Nucleus accumbens (tissue), 56 donors: ENCODE results near the gene CUEDC2.

Experiments used
- DNase-seq, 56 donors: peaks; one replicate each; lab custom pipeline; 2025; lab: John Stamatoyannopoulos, UW

Gene CUEDC2

DNA sequence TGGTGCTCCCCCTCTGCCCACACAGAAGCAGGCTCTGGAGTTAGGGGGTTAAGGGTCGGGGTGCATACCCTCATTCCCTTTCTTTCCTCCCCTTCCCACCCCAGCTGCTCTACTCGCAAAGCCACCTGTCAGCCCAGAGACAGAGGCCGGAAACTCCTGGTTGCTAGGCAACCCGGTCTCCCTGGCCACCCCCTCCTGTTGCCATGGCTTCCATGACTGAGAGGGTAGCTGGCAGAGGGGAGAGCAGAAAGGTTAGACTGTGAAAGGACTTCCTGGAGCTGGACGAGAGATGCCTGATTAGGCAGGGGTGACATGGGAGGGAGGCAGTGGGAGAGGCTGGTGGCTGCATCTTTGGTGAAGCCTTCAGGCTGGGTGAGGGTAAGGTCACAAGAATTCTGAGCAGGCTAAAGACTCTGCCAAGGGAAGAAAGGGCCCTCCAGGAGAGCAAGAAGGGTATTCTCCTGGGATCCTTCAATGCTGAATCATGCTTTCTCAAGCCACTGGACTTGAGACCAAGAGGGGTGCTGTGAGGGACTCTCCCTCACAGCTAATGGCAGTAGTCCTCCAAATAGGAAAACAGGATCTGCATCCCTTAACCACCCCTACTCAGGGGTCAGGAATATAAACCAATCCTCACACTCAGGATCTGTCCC lies 19.2 kb downstream of the CUEDC2 start:
- DNase-seq: peak in 29 of 56 donors; percentile 12 to 72 (median 37)

DNA sequence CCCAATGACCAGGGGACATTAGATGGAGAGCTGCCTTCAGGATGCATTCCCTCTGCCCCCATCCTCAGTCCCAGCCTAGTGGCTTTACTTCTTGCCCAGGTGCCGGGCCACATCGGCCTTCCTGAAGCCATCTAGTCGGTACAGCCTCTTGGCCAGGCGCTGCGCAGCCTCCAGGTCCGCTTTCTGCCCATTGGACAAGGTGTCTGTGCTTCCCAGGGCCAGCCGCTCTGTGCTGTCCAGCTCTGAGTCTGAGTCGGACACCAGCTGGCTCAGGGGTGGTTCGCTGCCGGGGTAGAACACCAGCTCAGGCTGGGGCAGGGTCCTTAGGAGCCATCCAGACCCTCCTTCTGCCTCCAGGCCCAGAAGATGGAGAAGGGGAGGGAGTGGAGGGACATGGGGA lies 20.1 kb downstream of the CUEDC2 start:
- DNase-seq: no peak

DNA sequence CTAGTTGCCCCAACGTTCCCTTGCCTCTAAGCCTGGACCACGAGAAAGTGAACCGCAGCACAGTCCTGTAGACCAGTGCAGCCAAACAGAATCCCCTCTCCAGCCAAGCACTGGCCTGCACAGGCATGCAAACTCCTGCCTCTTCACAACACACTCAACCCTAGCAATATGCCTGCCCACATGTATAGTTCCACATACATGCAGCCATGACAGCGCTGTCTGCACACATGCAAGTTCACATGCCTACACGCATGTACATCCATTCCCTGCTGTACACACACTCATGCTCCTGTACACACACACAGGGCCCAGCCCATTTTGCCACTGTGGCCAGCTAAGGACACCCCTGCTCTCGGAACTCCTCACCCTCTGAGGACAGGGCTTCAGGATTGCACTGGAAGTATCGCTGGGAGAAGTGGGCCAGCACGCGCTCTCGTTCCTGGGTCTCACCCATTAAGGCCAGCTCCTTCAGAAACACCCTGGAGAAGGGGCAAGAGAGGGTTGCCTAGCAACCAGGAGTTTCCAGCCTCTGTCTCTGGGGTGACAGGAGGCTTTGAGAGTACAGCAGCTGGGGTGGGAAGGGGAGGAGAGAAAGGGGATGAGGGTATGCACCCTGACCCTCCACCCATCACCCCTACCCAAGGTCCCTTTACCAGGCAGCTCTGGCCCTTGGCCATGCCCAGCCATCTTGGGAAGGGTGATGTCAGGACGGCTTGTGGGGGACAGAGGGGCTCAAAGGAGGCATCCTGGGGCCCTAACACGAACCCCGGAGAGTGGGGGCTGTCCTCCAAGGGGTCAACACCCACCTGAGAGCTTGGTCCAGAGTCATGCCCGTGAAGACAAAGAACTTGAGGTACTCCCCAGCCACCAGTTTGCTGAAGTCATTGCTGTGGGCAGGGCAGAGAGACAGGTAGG lies 20.8 kb downstream of the CUEDC2 start:
- DNase-seq: no peak

DNA sequence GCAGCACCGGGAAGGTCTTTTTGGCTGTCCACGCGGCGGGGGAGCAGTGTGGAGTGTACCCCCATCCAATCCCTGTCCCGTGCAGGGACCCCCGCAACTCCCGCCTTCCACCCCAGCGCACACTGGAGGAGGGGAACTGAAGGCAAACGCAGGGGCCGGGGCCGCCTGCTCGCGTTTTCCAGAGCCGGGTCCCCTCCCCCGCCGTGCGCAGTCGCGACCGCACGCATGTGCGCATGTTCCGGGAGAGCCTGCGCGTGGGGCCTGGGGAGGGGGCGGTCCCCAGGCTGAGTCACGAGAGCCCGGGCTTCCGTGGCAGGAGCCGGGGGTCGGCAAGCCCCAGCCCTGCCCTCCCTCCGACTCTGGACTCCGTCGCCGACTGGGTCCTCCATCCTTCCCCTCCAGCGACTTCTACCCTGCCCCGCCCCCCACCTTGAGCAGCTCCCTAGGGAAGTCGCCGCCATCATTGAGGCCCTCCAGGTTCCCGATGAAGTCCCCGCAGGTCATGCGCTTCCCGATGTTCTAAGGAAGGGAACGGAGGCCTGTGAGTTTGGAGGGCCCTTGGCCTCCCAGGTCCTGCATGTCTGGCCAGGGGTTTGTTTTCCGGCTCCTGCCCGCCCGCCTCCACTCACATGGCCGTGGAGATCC lies 21.8 kb downstream of the CUEDC2 start:
- DNase-seq: peak in 39 of 56 donors; percentile 8 to 83 (median 54)

DNA sequence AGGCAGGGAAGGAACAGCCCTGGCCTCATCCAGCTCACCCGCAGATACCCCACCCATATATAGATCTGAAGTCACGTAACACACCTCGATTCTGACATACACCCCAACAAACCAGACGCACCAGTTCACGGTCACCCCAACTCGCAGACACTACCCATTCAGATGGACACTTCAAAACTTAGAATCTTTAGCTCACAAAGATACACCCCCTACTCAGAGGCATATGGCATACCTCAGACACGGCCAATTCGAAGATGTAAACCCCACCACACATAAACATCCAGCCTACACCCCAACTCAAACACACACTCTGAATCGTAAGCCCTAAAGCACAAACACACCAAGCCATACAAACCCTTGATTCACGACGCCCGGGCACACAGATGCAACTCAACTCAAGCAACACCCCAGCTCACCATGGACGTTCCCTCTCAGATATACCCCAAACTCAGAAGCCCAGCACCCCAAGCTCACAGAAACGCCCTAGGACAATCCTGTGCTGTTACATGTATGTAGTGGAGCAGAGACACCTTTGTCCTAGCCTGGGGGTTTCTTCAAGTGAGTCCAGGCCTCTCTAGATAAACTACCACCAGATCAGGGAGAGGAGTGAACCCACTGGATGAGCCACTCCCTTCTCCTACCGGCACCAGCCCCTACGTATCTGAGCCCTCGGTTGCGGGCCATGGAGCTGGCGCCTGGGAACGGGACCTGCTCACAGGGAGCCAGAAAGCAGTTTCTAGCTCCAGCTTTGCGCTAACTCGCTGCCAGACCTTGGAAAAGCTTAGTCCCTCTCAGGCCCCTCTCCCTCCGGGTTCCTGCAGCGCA lies 22.6 kb downstream of the CUEDC2 start:
- peak in 1 of 56 donors; percentile 59 for DNase-seq

DNA sequence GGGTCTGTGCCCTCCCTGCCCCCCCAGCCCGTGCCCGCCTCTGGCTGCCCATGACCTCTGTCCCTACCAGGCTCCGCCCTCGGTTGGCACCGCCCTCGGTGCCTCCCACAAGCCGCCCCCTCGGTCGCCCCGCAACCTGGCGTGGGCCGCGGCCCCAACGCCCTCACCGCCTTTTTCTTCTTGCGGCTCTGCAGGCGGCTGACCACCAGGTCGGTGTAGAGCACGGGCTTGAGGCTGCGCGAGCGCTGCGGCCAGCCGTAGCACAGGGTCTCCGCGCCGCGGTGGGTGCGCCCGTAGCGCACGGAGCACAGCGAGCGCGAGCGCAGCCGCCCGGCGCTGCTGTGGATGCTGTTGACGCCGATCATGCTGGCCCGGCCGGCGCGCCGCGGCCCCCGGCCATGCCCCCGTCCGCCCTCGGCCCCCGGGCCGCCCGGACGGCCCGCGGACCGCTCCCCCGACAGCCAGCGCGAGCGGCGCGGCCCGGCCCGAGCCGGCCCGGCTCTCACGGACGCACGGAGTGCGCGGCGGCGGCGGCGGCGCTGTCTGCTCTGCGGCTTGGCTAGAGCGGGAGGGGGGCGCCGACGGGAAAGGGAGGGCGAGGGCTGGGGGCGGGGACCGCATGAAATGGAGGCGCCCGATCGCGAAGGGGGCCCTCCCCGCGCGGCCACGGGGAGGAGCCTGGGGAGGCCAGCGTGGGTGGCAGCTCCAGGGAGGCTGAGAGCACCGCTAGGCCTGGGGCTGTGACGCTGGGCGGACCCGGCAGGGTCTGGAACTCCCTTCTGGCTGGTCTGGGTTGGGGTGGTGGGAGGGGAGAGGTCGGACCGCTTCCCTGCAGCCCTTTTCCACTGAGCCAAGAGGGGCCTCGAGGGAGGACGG lies 23.4 kb downstream of the CUEDC2 start:
- peak in 43 of 56 donors; percentile 16 to 88 (median 62) for DNase-seq

DNA sequence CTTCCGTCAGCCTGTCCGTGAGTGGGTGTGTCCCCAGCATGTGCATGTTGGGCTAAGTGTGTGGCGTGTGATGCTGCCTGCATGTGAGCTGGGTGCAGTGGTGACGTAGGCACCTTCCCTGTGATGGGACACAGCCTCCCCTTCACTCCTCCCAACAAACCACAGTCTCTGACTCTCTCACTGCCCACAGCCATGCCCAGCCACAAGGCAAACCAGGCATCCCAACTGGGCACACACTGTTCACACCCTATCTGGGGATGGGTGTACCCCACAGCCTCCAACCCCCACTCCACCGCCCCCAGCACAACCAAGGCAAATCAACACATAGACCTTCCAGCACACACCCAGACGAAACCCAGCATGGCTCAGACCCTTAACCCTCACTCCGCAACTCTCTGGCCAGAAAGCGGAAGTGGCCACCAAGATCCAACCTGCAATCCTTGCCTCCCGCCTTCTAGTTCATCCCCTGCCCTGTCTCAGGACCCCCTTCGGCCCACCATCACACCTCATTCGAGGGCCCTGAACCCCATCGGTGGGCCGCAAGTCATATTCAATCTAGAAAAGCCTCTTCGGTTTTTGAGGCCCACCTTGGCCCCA lies 24.1 kb downstream of the CUEDC2 start:
- DNase-seq: peak in 8 of 56 donors; percentile 18 to 45 (median 30)

DNA sequence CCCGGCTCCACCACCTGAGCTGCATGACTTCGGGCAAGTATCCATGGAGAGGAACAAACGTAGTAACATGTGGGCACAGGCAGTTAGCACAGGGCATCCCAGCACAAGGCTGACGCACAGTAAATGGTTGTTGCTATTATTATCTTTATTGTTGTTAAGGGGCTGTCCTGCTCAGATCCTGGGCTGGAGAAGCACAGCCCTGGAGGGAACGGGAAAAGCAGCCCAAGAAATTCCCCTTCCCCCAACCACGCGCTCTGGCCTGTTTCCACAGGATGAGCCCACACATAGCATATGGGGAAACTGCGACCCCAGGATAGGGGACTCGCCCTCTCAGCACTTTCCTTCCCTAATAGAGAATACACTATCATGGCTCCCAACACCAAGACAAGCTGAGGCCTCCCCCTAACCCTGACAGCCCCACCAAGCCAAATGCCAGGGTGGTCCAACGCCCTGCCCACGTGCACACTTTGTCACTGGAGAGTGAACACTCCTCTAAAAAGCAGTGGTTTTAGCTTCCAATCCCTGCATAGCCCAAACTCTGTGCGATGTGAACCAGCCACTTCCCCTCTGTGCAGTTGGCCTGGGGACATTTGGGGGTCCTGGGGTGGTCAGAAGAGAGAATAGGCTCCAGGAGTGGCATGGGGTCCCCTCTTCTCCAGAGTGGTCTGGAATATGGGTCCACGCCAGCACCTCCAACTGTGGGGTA lies 24.8 kb downstream of the CUEDC2 start:
- no peak for DNase-seq

DNA sequence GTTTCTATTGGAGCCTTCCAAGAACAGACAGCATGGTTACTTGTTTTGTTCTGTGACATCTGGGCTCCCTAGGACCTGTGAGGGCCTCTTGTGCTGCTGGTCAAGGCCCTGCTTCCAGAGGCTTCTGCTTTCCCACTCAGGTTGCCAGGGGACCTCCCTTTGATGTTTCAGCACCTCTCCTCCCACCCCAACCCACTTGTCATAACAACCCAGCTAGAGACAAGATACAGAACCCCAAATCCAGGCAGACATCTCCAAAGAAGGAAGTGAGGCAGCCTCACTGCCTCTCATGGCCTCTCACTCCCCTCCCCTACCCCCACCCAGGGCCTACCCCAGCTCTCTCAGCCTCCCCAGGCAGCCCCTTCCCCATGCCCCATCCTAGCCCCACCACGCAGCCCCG lies 25.6 kb downstream of the CUEDC2 start:
- DNase-seq: no peak

DNA sequence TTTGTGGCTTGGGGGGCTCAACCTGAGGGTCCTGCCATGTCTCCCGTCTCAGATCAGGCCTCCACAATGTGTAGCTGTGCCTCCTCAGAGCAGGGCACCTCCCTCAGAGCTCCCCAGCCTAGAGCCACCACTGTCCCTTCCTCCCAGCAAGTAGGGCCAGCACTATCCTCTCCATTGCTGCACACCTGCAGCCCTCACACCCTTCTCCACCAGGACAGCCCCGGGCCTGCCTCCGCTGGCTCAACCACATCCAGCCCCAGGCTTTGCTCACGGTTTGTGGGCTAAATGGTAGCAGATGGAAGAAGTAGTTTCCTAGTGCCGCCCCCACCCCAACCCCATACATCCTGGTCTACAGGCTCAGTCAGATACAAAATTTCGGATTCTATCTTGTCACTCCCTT lies 26.7 kb downstream of the CUEDC2 start:
- no peak for DNase-seq

DNA sequence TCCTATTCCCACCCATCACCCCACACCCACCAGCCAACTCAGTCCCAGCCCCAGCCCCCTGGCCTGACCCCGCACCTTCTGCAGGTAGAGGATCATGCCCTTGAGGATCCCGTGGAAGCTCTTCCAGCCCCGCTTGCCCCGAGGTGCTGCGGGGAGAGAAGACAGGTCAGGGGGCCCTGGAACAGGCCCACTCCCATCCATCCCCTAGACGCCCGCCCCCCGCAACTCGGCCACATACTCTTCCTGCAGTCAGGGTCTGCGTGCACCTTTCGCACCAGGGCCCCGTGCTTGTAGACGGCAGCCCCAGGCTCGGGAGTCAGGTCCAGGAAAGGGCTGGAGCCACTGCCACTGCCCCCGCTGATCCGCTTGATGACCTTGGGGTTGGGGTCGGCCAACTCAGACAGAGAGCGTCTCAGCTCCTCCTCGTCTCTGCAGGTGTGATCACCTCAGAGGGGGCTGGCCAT lies 27.2 kb downstream of the CUEDC2 start:
- no peak for DNase-seq

DNA sequence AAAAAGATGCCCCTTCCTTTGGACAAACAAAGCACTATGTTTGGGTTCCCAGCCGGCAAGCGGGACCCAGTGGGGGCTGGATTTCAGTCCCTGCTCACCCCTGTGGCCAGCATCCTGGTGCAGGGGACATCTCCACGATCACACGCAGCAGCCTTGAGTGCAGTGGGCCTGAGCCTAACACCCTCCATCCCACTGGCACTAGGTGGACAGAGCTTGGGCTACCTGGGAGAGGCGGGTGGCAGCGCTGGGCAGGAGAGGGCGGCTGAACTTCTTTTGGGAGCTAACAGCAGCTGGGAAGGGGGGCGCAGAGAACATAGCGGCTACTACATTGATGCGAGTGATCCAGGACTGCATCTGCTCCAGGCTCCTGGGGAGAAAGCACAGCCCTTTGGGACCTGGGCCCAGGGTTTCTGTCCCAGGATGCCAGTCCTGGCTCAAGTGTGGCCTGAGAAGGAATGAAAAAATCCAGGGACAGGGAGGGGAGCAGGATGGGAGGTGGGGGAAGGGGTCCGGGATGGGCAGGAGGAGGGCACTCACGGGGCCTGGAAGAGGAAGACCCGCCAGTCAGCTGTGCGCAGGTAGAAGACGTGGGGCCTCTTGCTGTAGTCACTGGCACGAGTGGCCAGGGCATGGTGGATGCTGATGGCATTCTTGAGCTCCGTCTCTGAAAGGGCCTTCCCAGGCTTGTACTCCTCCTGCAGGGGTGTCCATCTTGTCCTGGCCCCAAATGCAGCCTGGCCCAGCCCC lies 27.8 kb downstream of the CUEDC2 start:
- no peak for DNase-seq

DNA sequence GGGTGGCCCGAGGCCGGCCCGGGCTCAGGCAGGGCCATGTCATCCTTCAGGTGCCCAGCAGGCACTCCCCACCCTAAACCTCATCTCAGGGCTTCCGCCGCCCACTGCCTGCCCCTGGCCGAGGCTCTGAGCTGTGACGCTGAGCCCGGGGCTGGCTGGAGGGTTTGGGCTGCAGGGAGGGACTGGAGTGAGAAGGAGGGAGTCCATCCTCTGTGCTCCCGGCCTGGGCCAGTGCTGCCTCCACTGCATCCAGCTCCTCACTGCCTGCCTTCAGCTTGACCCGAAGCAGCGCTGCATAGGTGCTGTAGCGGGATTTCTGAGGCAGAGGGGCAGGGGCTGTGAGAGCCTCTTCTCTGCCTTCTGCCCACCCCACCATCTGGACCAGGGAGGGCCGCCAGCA lies 29.3 kb downstream of the CUEDC2 start:
- no peak for DNase-seq

DNA sequence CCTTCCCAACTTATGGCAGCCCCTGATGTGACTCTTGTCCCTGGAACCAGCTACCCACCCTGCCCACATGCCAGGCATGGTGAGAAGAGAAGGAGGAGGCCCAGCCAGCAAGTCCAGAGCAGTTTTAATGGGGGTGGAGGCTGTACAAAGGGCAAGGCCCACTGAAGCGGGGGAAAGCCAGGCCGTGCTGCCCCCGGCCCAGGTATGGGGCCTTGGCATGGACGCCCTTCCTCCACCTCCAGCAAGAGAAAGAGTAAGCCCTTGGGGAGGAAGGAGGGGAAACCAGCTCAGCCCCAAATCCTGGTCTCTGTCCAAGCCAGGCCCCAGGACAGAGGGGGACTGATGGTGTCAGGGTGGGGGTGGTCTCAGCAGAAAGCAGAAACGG lies 29.9 kb downstream of the CUEDC2 start:
- DNase-seq: no peak

DNA sequence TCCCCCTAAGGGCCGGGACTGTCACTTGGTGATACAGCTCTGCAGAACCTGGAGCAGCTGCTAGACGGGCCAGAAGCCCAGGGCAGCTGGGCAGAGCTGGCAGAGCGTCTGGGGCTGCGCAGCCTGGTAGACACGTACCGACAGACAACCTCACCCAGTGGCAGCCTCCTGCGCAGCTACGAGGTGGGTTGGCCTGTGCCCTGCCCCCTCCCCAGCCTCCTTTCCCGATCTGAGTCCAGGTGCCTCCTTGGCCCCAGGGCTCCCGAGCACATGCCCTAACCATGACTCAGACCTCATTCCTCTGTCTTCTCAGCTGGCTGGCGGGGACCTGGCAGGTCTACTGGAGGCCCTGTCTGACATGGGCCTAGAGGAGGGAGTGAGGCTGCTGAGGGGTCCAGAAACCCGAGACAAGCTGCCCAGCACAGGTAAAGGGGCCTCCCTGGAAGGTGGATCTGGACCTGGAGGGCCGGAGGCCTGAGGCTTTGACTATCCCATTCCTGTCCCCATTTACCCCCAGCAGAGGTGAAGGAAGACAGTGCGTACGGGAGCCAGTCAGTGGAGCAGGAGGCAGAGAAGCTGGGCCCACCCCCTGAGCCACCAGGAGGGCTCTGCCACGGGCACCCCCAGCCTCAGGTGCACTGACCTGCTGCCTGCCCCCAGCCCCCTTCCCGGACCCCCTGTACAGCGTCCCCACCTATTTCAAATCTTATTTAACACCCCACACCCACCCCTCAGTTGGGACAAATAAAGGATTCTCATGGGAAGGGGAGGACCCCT lies 30.5 kb downstream of the CUEDC2 start:
- DNase-seq: no peak

DNA sequence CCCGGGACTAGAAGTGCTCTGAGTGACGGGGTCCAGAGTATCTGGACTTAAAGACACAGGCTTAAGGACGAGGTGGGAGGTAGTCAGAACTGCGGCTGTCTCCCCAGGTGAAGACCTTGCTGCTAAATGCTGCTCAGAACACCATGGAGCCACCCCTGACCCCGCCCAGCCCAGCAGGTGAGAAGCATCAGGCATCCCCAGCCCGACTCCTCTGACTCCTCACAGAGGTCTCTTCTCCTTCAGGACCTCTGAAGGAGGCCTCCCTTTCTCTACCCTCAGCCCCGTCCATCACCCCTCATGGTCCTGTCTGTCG lies 31.1 kb downstream of the CUEDC2 start:
- no peak for DNase-seq
